DND-41 (cell line): ENCODE data around the gene KLF15.

ENCODE experiments used
- ATAC-seq: fragments of 200-7000 bp; cut with Tn5 transposase; 3 replicates; pipeline ENCODE4 v1.9.1; 2021; ENCODE audit warnings: low read depth; ENCODE audit not compliant: insufficient read depth
- DNase-seq: peaks from one replicate; pipeline ENCODE4 v3.0.0-alpha.2; 2020
- H2AFZ ChIP-seq: 2 replicates; pipeline ENCODE4 v1.6.0; 2012; ENCODE audit warnings: low read depth, low read length
- H3K27ac ChIP-seq: 2 replicates; pipeline ENCODE4 v1.5.1; 2012; ENCODE audit warnings: low read length, inconsistent platforms
- H3K27me3 ChIP-seq: fragments of 200-600 bp; sonication (generic); 2 replicates; pipeline ENCODE4 v1.6.0; 2012; ENCODE audit warnings: low read length, mild to moderate bottlenecking, inconsistent platforms; ENCODE audit not compliant: insufficient read depth, poor library complexity
- H3K36me3 ChIP-seq: 2 replicates; pipeline ENCODE4 v1.5.1; 2012; ENCODE audit warnings: low read length, inconsistent platforms; ENCODE audit not compliant: insufficient read depth
- H3K4me1 ChIP-seq: 2 replicates; pipeline ENCODE4 v1.5.1; 2012; ENCODE audit warnings: mild to moderate bottlenecking, low read length; ENCODE audit not compliant: insufficient read depth
- H3K4me2 ChIP-seq: 2 replicates; pipeline ENCODE4 v1.6.0; 2012; ENCODE audit warnings: mild to moderate bottlenecking, moderate library complexity, low read length, inconsistent platforms; ENCODE audit not compliant: insufficient read depth
- H3K4me3 ChIP-seq, 2 experiments: fragments of 200-600 bp in 1 of 2; shearing (Covaris generic) in 1 of 2; 2 replicates each; pipeline ENCODE4 v1.5.1; 2012 to 2016; ENCODE audit warnings: inconsistent platforms in 2 of 2, low read length in 2 of 2, mild to moderate bottlenecking in 2 of 2, low read depth in 1 of 2, moderate library complexity in 1 of 2
- H3K79me2 ChIP-seq: 2 replicates; pipeline ENCODE4 v1.6.0; 2012; ENCODE audit warnings: low read length, inconsistent platforms; ENCODE audit not compliant: insufficient read depth
- H3K9ac ChIP-seq: 2 replicates; pipeline ENCODE4 v1.6.0; 2012; ENCODE audit warnings: low read depth, mild to moderate bottlenecking, inconsistent platforms, low read length, moderate library complexity
- H3K9me3 ChIP-seq: 2 replicates; pipeline ENCODE4 v1.5.1; 2012; ENCODE audit warnings: low read length, moderate library complexity, mild to moderate bottlenecking, inconsistent platforms; ENCODE audit not compliant: insufficient read depth, severe bottlenecking
- H4K20me1 ChIP-seq: 2 replicates; pipeline ENCODE4 v1.6.0; 2012; ENCODE audit warnings: low read length; ENCODE audit not compliant: insufficient read depth
- CTCF ChIP-seq: IDR thresholded peaks from 2 replicates; pipeline ENCODE4 v1.5.1; 2012; ENCODE audit warnings: borderline replicate concordance, low read length, moderate library complexity, mild to moderate bottlenecking; ENCODE audit not compliant: poor library complexity, severe bottlenecking; ENCODE audit errors: extremely low read depth
- EZH2 ChIP-seq: IDR thresholded peaks from 3 replicates; pipeline ENCODE4 v1.6.1; 2012; ENCODE audit warnings: borderline replicate concordance, low read depth, mild to moderate bottlenecking, moderate library complexity, low read length, inconsistent platforms; ENCODE audit not compliant: severe bottlenecking

Gene KLF15

DNA sequence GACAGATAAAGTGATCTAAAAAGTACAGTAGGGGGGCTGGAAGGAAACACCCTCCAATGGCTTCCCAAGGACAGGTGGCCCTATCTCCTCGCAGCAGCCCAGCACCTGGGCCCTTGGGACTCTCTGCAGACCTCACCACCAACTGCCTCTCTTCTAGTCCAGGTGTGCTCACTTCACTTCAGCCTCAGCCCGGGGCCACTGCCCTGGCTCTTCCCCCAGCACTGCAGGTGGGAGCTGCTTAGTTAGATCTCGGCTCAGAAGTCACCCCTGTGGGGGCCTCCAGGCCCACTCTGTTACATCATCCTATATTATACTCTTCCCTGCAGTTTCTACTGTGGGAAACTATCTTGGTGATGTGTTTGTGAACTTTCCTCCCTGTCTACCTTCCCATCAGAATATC, 2.0 kb downstream of the KLF15 start:
- DNase-seq (peak; percentile 6), ATAC-seq (no peak)
- H3K4me3 ChIP-seq, result no peak overlapping the region
- no peak overlapping the region for H3K27ac ChIP-seq
- no peaks in the 10 kb centered on the region for H3K79me2 ChIP-seq
- no peaks in the 10 kb centered on the region for H3K9me3 ChIP-seq
- H2AFZ ChIP-seq, result no peak overlapping the region
- no peak for TF ChIP-seq CTCF
- TF ChIP-seq EZH2, result no peak
- no peaks in the 10 kb centered on the region for H3K4me1 ChIP-seq
- 0 out of 2 replicates have a peak, but pooled peaks cover 5% of the 10 kb centered on the region for H4K20me1 ChIP-seq
- no peak overlapping the region for H3K9ac ChIP-seq
- no peak overlapping the region for H3K4me2 ChIP-seq
- H3K27me3 ChIP-seq, result no peaks in the 10 kb centered on the region
- no peaks in the 10 kb centered on the region for H3K36me3 ChIP-seq

- H3K79me2 ChIP-seq, result no peaks in the 10 kb centered on the region
- no peaks in the 10 kb centered on the region for H3K4me1 ChIP-seq
- no peaks in the 10 kb centered on the region for H3K36me3 ChIP-seq
- no peak overlapping the region for H3K27ac ChIP-seq
- no peak overlapping the region for H3K9ac ChIP-seq
- no peaks in the 10 kb centered on the region for H3K27me3 ChIP-seq
- H3K9me3 ChIP-seq, result no peaks in the 10 kb centered on the region
- no peak overlapping the region for H3K4me2 ChIP-seq
- DNase-seq (no peak), ATAC-seq (no peak)
- H3K4me3 ChIP-seq, result no peak overlapping the region
- 0 out of 2 replicates have a peak, but pooled peaks cover under 1% of the 10 kb centered on the region for H4K20me1 ChIP-seq
- H2AFZ ChIP-seq, result no peak overlapping the region
- TF ChIP-seq EZH2 (no peak), CTCF (no peak)
Measured at GRCh38 chr3:126354776-126355175, 2.4 kb downstream of the KLF15 start.

DNA sequence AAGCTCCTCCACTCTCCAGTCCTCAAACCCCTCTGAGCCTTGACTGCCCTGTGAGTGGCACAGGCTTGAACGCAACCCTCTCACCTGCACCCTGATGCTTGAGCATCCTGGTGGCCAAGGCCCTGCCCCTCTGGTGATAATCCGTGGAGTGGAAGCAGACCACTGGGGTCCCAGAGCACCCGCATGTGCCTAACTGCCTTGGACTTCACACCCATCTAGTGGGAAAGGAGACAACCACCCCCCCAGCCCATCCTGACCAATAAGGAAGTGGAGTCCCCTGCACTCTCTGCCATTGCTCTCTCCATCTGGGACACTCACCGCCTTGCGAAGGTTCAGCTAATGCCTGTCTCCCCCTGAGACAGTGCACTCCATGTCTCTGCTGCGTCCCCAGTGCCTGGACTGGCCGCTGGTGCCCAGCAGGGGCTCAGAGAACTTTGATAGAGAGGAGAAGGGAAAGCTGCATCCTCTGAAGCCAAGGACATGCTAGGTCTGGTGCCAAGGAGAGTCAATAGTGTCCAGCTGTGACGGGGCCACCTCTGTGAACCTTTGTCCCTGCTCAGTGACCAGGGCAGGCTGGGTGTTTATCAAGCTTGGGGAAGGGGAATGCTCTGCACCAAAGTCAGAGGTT, 3.4 kb downstream of the KLF15 start:
- H3K9me3 ChIP-seq, result no peaks in the 10 kb centered on the region
- no peaks in the 10 kb centered on the region for H4K20me1 ChIP-seq
- TF ChIP-seq CTCF (no peak), EZH2 (no peak)
- no peaks in the 10 kb centered on the region for H3K4me1 ChIP-seq
- no peak overlapping the region for H3K27ac ChIP-seq
- DNase-seq (no peak), ATAC-seq (no peak)
- H3K27me3 ChIP-seq, result no peaks in the 10 kb centered on the region
- no peaks in the 10 kb centered on the region for H3K36me3 ChIP-seq
- no peak overlapping the region for H3K4me3 ChIP-seq
- H3K9ac ChIP-seq, result no peak overlapping the region
- no peaks in the 10 kb centered on the region for H3K79me2 ChIP-seq
- no peak overlapping the region for H2AFZ ChIP-seq
- H3K4me2 ChIP-seq, result no peak overlapping the region
